Measurements from ENCODE around the gene TENM4. TPM values are rescaled to one million over a fixed set of nuclear protein-coding genes. Genes with fewer than 3 reads are reported as not detected.

TENM4 gene
- polyA plus RNA-seq, 1 donor from 2014 or later, result not detected

DNA sequence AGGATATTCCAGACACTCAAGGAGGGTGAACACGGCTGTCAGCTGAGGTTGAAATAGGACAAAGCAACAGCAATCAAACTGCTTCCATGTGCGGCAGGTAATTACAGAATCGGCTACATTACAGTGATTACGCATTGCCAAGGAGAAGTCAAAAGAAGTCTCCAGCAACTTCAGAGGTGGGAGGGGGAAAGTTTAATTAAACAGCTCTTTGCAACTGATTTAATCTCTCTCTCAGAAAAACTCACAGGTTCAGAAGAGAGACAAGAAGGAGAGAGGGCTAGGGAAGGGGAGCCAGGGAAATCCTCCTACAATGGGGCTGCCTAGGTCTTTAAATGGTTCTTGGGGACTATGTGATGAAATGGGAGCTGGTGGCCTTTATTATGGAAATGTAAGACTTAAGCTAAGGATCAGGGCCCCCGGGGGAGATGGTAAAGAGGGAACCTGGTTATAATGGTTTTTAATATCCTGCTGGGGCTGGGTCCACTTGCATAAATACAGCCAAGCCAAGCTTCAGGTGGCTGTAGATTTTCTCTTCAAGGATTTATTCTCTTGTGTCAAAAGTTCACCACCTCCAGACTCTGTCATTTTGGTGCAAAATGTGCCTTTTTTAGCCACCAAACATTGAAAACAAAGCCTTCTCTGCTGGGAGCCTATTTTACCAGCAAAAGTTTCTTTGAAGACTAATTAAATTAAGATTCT, 511.5 kb downstream of the TENM4 start:
- H3K4me1 Mint-ChIP-seq, result no peaks in the 10 kb centered on the region
- no peak overlapping the region for H3K27ac Mint-ChIP-seq
- peaks cover 6% of the 10 kb centered on the region for H3K27me3 Mint-ChIP-seq
- H3K4me3 Mint-ChIP-seq, result no peak overlapping the region
- H3K9me3 Mint-ChIP-seq, result no peaks in the 10 kb centered on the region
- H3K36me3 Mint-ChIP-seq, result no peaks in the 10 kb centered on the region

- Mint-ChIP-seq H3K27me3 (peaks cover 6% of the 10 kb centered on the region), H3K27ac (no peak overlapping the region), H3K9me3 (no peaks in the 10 kb centered on the region), H3K36me3 (no peaks in the 10 kb centered on the region), H3K4me3 (no peak overlapping the region), H3K4me1 (no peaks in the 10 kb centered on the region)
These were observed 513.3 kb downstream of the TENM4 start for GRCh38 chr11:78927511-78927910.

DNA sequence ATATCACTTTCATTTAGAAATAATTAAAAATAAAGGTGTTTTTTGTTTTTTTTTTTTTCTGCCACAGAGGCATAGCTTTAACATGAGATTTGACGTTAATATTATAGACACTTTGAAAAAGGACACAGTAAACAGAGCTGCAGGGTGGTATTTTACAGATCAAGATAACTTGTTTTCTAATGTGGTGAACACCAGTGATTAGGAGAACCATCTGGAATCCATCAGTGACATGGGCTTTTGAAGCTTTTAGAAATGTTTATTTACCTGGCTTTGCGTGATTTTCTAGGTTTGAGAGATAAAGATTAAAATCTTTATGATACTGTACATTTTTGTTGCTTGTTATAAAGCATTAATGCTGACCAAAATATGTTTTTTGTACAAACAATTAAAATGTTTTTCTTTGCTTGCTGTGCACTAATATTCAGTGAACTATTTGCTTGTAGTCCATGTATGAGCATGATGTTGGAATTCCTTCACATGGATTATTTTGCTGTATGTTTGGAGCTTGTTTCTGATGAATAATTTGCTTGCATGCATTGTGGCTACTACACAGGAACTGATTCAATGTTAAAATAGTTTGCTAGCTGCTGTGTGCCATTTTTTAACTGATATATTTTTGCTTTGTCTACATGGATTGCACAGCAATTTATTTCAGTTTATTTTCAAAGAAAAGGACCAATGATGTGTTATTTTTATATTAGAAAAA, 514.0 kb downstream of the TENM4 start:
- Mint-ChIP-seq H3K27me3 (peaks cover 4% of the 10 kb centered on the region), H3K36me3 (no peaks in the 10 kb centered on the region), H3K27ac (no peak overlapping the region), H3K4me1 (no peaks in the 10 kb centered on the region), H3K4me3 (no peak overlapping the region), H3K9me3 (no peaks in the 10 kb centered on the region)

DNA sequence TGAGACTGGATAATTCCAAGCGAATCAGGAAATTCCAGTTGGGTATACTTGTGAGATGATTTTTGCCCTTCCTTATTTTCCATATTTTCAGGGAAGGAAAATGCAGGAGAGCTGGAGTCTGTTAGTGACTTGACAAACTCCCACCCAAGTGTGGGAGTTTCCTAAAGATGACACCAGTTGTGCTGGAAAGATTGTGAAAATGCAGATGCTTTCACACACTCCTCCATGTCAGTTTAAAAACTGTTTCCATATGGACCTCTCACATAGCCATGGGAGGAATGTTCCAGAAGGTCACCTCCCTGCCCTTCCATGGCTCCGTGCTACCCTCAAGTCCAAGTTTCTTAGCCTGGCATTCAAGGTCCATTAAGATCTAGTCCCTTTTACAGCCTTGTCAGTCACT, 515.4 kb downstream of the TENM4 start:
- H3K27me3 Mint-ChIP-seq, result peaks cover 6% of the 10 kb centered on the region
- H3K4me3 Mint-ChIP-seq, result no peak overlapping the region
- peaks cover 0 to 2% (median 0%) of the 10 kb centered on the region in 3 donors for H3K4me1 Mint-ChIP-seq
- no peaks in the 10 kb centered on the region for H3K9me3 Mint-ChIP-seq
- no peak overlapping the region for H3K27ac Mint-ChIP-seq
- no peaks in the 10 kb centered on the region for H3K36me3 Mint-ChIP-seq

DNA sequence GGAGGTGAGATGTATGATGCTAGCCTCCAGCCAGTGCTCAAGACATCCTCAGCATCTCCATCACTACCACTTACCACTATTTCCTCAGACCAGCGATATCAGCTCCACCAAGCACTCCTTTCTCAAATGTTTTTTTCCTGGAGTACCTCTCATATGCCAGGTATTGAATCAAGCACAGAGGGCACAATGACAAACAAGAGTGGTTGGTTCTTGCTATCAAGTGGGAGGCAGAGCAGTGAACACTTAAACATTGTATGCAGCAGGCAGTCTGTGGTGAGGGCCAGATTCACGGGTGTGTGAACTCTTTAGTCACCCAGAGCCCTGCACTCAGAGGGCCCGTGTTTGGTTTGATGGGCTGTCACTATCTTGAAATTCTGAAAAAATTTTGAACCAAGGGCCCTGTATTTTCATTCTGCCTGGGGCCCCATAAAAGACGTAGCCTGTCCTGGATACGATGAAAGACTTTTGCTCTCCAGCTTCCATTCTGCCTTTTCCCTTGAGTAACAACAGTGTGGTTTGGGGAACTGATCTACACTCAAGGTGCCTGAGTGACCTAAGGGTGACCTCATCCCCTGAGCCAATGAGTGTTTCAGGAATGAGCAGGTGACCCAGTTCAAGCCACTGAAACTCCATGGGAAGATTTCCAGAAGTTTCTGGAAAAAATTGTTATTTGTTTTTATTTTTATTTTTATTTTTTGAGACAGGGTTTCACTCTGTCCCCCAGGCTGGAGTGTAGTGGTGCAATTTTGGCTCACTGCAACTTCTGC, 517.8 kb downstream of the TENM4 start:
- Mint-ChIP-seq H3K4me1 (peaks cover 0 to 2% (median 0%) of the 10 kb centered on the region in 3 donors), H3K36me3 (no peaks in the 10 kb centered on the region), H3K27ac (no peak overlapping the region), H3K9me3 (no peaks in the 10 kb centered on the region), H3K27me3 (peaks cover 6% of the 10 kb centered on the region), H3K4me3 (no peak overlapping the region)

DNA sequence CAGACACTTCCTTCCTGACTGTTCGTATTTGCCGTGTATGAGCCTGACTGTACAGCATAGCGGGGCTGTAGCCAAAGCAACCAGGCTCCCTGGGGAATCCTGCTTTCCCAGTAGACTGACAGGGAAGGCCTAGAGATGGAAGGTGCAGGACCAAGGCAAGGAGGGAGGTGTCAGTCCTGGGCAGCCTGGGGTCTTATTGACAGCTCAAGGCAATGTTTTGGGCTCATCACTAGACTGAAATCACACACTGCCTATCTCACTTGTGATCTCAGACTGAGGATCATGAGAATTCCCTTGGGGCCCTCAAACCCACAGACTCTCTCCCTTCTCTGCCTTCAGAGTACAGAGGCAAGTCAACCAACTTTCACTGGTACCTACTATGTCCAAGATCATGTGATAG, 519.3 kb downstream of the TENM4 start:
- H3K9me3 Mint-ChIP-seq, result no peaks in the 10 kb centered on the region
- no peak overlapping the region for H3K27ac Mint-ChIP-seq
- H3K4me1 Mint-ChIP-seq, result peaks cover 0 to 2% (median 0%) of the 10 kb centered on the region in 3 donors
- no peaks in the 10 kb centered on the region for H3K36me3 Mint-ChIP-seq
- H3K4me3 Mint-ChIP-seq, result no peak overlapping the region
- H3K27me3 Mint-ChIP-seq, result peaks cover 4% of the 10 kb centered on the region

- Mint-ChIP-seq H3K4me1 (peaks cover 0 to 2% (median 0%) of the 10 kb centered on the region in 3 donors), H3K27ac (no peak overlapping the region), H3K9me3 (no peaks in the 10 kb centered on the region), H3K4me3 (no peak overlapping the region), H3K36me3 (no peaks in the 10 kb centered on the region), H3K27me3 (peaks cover 4% of the 10 kb centered on the region)
These were observed 520.5 kb downstream of the TENM4 start for GRCh38 chr11:78920329-78920728.

GRCh38 chr11:78916759-78917158, 524.1 kb downstream of the TENM4 start:
- Mint-ChIP-seq H3K27ac (no peak overlapping the region), H3K36me3 (no peaks in the 10 kb centered on the region), H3K4me1 (peaks cover 0 to 2% (median 0%) of the 10 kb centered on the region in 3 donors), H3K4me3 (no peak overlapping the region), H3K27me3 (peaks cover 5% of the 10 kb centered on the region), H3K9me3 (peaks cover 0 to 2% (median 0%) of the 10 kb centered on the region in 3 donors)

GRCh38 chr11:78914503-78914902, 526.3 kb downstream of the TENM4 start:
- no peaks in the 10 kb centered on the region for H3K4me1 Mint-ChIP-seq
- H3K27ac Mint-ChIP-seq, result no peak overlapping the region
- no peaks in the 10 kb centered on the region for H3K36me3 Mint-ChIP-seq
- H3K27me3 Mint-ChIP-seq, result peaks cover 3% of the 10 kb centered on the region
- H3K4me3 Mint-ChIP-seq, result no peak overlapping the region
- H3K9me3 Mint-ChIP-seq, result peaks cover 0 to 2% (median 0%) of the 10 kb centered on the region in 3 donors

DNA sequence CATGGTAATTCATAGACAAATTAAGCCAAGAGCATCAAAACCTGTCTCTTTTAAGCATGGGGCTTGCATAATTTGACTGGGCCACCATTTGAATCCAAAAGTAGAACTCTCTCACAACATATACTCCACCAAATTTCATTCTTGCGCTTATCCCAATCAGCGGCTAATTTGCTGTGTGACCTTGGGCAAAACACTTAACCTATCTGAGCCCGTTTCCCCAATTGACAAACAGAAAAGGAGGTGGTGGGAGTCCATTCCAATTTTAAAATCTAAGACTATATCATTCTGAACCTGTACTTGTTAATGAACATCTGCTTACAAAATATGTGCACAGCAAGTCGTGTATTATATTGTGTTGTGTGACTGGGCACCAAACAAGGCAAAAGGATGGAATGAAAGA, 528.1 kb downstream of the TENM4 start:
- Mint-ChIP-seq H3K36me3 (no peaks in the 10 kb centered on the region), H3K27ac (no peak overlapping the region), H3K27me3 (peaks cover 3% of the 10 kb centered on the region), H3K4me3 (no peak overlapping the region), H3K4me1 (no peaks in the 10 kb centered on the region), H3K9me3 (peaks cover 0 to 2% (median 0%) of the 10 kb centered on the region in 3 donors)

DNA sequence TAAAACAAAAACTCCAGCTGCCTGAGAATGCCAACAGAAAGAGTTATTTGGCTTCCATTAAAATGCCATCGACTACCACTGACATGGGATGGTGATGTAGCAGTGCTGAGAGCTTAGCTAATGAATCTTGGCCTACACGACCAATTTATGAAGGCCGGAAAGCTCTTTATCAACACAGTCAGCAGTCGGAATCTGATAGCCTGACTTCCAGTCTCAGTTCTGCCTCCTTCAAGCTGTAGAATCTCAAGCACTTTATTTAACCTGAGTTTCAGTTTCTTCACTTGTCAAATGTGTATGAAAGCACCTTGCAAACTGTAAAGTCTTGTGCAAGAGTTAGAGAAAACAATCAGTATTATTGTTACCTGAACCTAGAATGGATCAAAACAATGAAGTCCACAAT, 530.5 kb downstream of the TENM4 start:
- H3K27me3 Mint-ChIP-seq, result peaks cover 3% of the 10 kb centered on the region
- H3K9me3 Mint-ChIP-seq, result peaks cover 0 to 2% (median 0%) of the 10 kb centered on the region in 3 donors
- no peak overlapping the region for H3K4me3 Mint-ChIP-seq
- no peak overlapping the region for H3K27ac Mint-ChIP-seq
- no peaks in the 10 kb centered on the region for H3K4me1 Mint-ChIP-seq
- no peaks in the 10 kb centered on the region for H3K36me3 Mint-ChIP-seq

GRCh38 chr11:78909386-78909785, 531.4 kb downstream of the TENM4 start:
- Mint-ChIP-seq H3K27ac (no peak overlapping the region), H3K4me3 (no peak overlapping the region), H3K27me3 (peaks cover 3% of the 10 kb centered on the region), H3K9me3 (peaks cover 0 to under 1% (median 0%) of the 10 kb centered on the region in 3 donors), H3K4me1 (no peaks in the 10 kb centered on the region), H3K36me3 (no peaks in the 10 kb centered on the region)

- Mint-ChIP-seq H3K27me3 (peaks cover 1% of the 10 kb centered on the region), H3K9me3 (peaks cover 0 to 2% (median 0%) of the 10 kb centered on the region in 3 donors), H3K27ac (no peak overlapping the region), H3K4me1 (no peaks in the 10 kb centered on the region), H3K36me3 (no peaks in the 10 kb centered on the region), H3K4me3 (no peak overlapping the region)
These were observed 533.2 kb downstream of the TENM4 start for GRCh38 chr11:78907636-78908035.

DNA sequence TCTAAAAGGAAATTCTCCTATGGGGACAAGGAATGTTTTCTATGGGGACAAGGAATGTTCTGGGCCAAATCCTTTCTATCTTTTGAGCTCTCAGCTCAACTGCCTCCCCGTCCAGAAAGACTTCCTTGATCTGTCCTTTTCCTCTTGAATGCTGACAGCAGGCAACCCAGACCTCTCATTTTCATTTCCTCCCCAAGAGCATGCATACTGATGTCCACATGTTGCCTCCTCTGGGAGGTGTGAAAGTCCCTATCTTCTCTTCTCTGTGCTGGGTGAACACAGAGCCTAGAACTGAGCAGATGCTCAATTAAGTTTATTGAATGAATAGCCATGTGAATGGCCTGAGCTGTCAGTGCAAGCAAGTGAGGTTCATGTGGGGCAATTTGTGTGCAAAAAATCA, 534.3 kb downstream of the TENM4 start:
- H3K4me1 Mint-ChIP-seq, result no peaks in the 10 kb centered on the region
- peak overlapping the region in 1 of 3 donors; percentile 18 for H3K27ac Mint-ChIP-seq
- H3K27me3 Mint-ChIP-seq, result peaks cover 4% of the 10 kb centered on the region
- no peak overlapping the region for H3K4me3 Mint-ChIP-seq
- no peaks in the 10 kb centered on the region for H3K36me3 Mint-ChIP-seq
- H3K9me3 Mint-ChIP-seq, result peaks cover 0 to 2% (median 0%) of the 10 kb centered on the region in 3 donors

GRCh38 chr11:78905756-78906155, 535.1 kb downstream of the TENM4 start:
- Mint-ChIP-seq H3K9me3 (peaks cover 0 to 2% (median 0%) of the 10 kb centered on the region in 3 donors), H3K4me3 (no peak overlapping the region), H3K36me3 (no peaks in the 10 kb centered on the region), H3K27ac (no peak overlapping the region), H3K4me1 (no peaks in the 10 kb centered on the region), H3K27me3 (peaks cover 4% of the 10 kb centered on the region)

Data from IgD-negative memory B cell (primary cell).